SU-DHL-6 (cell line): Measurements from ENCODE around the gene NUDT2.

Source experiments
- H2AFZ ChIP-seq: fragments of 200-600 bp; sonication (generic); 2 replicates; pipeline ENCODE4 v1.6.1; 2014; ENCODE audit warnings: low read depth, mild to moderate bottlenecking, moderate library complexity, mixed read lengths, antibody characterized with exemption, low read length; ENCODE audit not compliant: severe bottlenecking
- H3F3A ChIP-seq: fragments of 200-600 bp; shearing (Covaris generic); 2 replicates; pipeline ENCODE4 v1.6.0; 2016; ENCODE audit warnings: antibody characterized with exemption, mild to moderate bottlenecking; ENCODE audit not compliant: insufficient read depth
- H3K27ac ChIP-seq: fragments of 200-600 bp; sonication (generic); 2 replicates; pipeline ENCODE4 v1.5.1; 2016; ENCODE audit warnings: low read depth, mild to moderate bottlenecking, low read length, moderate library complexity, mixed read lengths
- H3K27me3 ChIP-seq: fragments of 200-600 bp; sonication (generic), shearing (Covaris generic); 2 replicates; pipeline ENCODE4 v1.6.0; 2014; ENCODE audit warnings: mild to moderate bottlenecking, low read length
- H3K36me3 ChIP-seq: fragments of 200-600 bp; sonication (generic); 2 replicates; pipeline ENCODE4 v1.6.1; 2014; ENCODE audit warnings: mild to moderate bottlenecking, low read length, mixed read lengths
- H3K4me2 ChIP-seq: fragments of 300-600, 200-600 bp; shearing (Covaris generic), sonication (generic); 2 replicates; pipeline ENCODE4 v1.6.0; 2014; ENCODE audit warnings: low read length, low read depth, mild to moderate bottlenecking; ENCODE audit not compliant: poor library complexity, severe bottlenecking
- H3K4me3 ChIP-seq: fragments of 200-600 bp; sonication (generic); 2 replicates; pipeline ENCODE4 v1.5.1; 2014; ENCODE audit warnings: antibody characterized with exemption, low read length, mild to moderate bottlenecking, mixed read lengths; ENCODE audit not compliant: insufficient read depth, poor library complexity, severe bottlenecking
- H3K79me2 ChIP-seq: fragments of 200-600 bp; sonication (generic); 2 replicates; pipeline ENCODE4 v1.6.1; 2014; ENCODE audit warnings: mild to moderate bottlenecking, low read length, moderate library complexity; ENCODE audit not compliant: insufficient read depth
- H3K9ac ChIP-seq: fragments of 200-600 bp; sonication (generic); 2 replicates; pipeline ENCODE4 v1.7.0; 2014; ENCODE audit warnings: mild to moderate bottlenecking, low read length
- H3K9me2 ChIP-seq: fragments of 200-600 bp; sonication (generic); replicated peaks from 2 replicates; pipeline ENCODE4 v1.6.1; 2014; ENCODE audit warnings: low read length; ENCODE audit not compliant: insufficient read depth
- H3K9me3 ChIP-seq: fragments of 200-600 bp; sonication (generic); 2 replicates; pipeline ENCODE4 v1.6.1; 2014; ENCODE audit warnings: low read length, mixed read lengths; ENCODE audit not compliant: insufficient read depth
- H4K20me1 ChIP-seq: fragments of 200-600 bp; sonication (generic); 2 replicates; pipeline ENCODE4 v1.6.1; 2014; ENCODE audit warnings: low read depth, mild to moderate bottlenecking, antibody characterized with exemption, low read length, moderate library complexity, mixed read lengths
- CTCF ChIP-seq: fragments of 200-600 bp; sonication (generic); IDR thresholded peaks from one replicate; pipeline ENCODE4 v1.5.1; 2017; ENCODE audit warnings: antibody characterized with exemption, mild to moderate bottlenecking, low read length, moderate library complexity; ENCODE audit not compliant: insufficient read depth, poor library complexity, severe bottlenecking
- EZH2phosphoT487 ChIP-seq: fragments of 200-600 bp; sonication (generic), shearing (Covaris generic); conservative IDR thresholded peaks from 2 replicates; pipeline ENCODE4 v1.6.1; 2018; ENCODE audit warnings: mild to moderate bottlenecking, antibody characterized with exemption, low read length, moderate library complexity, mixed read lengths

NUDT2 gene

GRCh38 chr9:34376596-34377403, 47.4 kb downstream of the NUDT2 start, which contains the start of gene MYORG:
TSS of gene MYORG (minus strand) at chr9:34376898. CDS start at chr9:34372943, 3,955 bp downstream.
- Histone ChIP-seq H3K27me3 (no peaks in the 10 kb centered on the region), H3K4me3 (peak within 1 kb of the TSS; percentile 65), H3K27ac (peak within 1 kb of the TSS; percentile 6; the same call in 1 of the 2 replicates), H3K9me3 (no peaks in the 10 kb centered on the region), H3K9me2 (no peaks in the 10 kb centered on the region), H4K20me1 (no peaks in the 10 kb centered on the region), H2AFZ (peak within 1 kb of the TSS; percentile 93), H3K36me3 (no peaks in the 10 kb centered on the region), H3K79me2 (no peaks in the 10 kb centered on the region), H3F3A (peaks cover 9% of the 10 kb centered on the region; the same call in 1 of the 2 replicates), H3K9ac (peak within 1 kb of the TSS; percentile 68), H3K4me2 (peak within 1 kb of the TSS; percentile 70)
- TF ChIP-seq EZH2phosphoT487 (no peak), CTCF (no peak)

- peak overlapping the region; percentile 65 for H3K4me3 ChIP-seq
- H3F3A ChIP-seq = peaks cover 9% of the 10 kb centered on the region; the same call in 1 of the 2 replicates
- H3K9ac ChIP-seq = peak overlapping the region; percentile 68
- no peaks in the 10 kb centered on the region for H3K79me2 ChIP-seq
- H3K9me3 ChIP-seq = no peaks in the 10 kb centered on the region
- H2AFZ ChIP-seq = peak overlapping the region; percentile 93
- H3K27me3 ChIP-seq = no peaks in the 10 kb centered on the region
- no peak for TF ChIP-seq EZH2phosphoT487
- peak overlapping the region; percentile 70 for H3K4me2 ChIP-seq
- H4K20me1 ChIP-seq = no peaks in the 10 kb centered on the region
- H3K36me3 ChIP-seq = no peaks in the 10 kb centered on the region
- H3K9me2 ChIP-seq = no peaks in the 10 kb centered on the region
- no peak overlapping the region for H3K27ac ChIP-seq
Observed at GRCh38 chr9:34377404-34377746, 48.0 kb downstream of the NUDT2 start.

GRCh38 chr9:34378376-34379060, 49.1 kb downstream of the NUDT2 start:
- Histone ChIP-seq H3K4me2 (no peak overlapping the region), H3K27ac (no peak overlapping the region), H2AFZ (no peak overlapping the region), H3K36me3 (no peaks in the 10 kb centered on the region), H3K27me3 (no peaks in the 10 kb centered on the region), H3K9ac (no peak overlapping the region), H3F3A (peaks cover 9% of the 10 kb centered on the region; the same call in 1 of the 2 replicates), H3K79me2 (no peaks in the 10 kb centered on the region), H4K20me1 (no peaks in the 10 kb centered on the region), H3K9me2 (no peaks in the 10 kb centered on the region), H3K4me3 (no peak overlapping the region), H3K9me3 (no peaks in the 10 kb centered on the region)
- TF ChIP-seq EZH2phosphoT487 = no peak
- TF ChIP-seq CTCF = no peak
